Loucy (cell line): ENCODE results near the gene CSF1.

ENCODE experiments used
- CTCF ChIP-seq: fragments of 200-600 bp; sonication (generic); conservative IDR thresholded peaks from 2 replicates; pipeline ENCODE4 v1.5.1; 2014; ENCODE audit warnings: mild to moderate bottlenecking, antibody characterized with exemption, low read length
- EZH2phosphoT487 ChIP-seq: fragments of 200-600 bp; IDR thresholded peaks from 2 replicates; pipeline ENCODE4 v1.6.1; 2018; ENCODE audit warnings: antibody characterized with exemption, mild to moderate bottlenecking, moderate library complexity, borderline replicate concordance

GRCh38 chr1:109954041-109954512 lies 43.4 kb downstream of the CSF1 start:
- no peak for TF ChIP-seq CTCF
- no peak for TF ChIP-seq EZH2phosphoT487
